GM13976 (cell line): ENCODE data around the gene DOCK7.
"Not testable (repeated sequence)": the region's sequence is repeated elsewhere in the genome, so short reads cannot be mapped to it uniquely, and the experiment has no call there.

Experiments
- DNase-seq: peaks from one replicate; pipeline ENCODE4 v3.0.0; 2012; ENCODE audit warnings: low spot score
- in situ Hi-C: fragments of 300-500 bp; cut with MboI; formaldehyde crosslinking; loops from one replicate; pipeline ENCODE4 v1.12.0; 2022; ENCODE audit warnings: low sequenced_read_pairs, mixed read lengths, inconsistent platforms; ENCODE audit not compliant: unreplicated experiment
- TF ChIP-seq, protein P1 (sequence below): IDR thresholded peaks from 2 replicates; pipeline ENCODE4 v1.5.1; 2012; ENCODE audit warnings: borderline replicate concordance, mild to moderate bottlenecking; ENCODE audit not compliant: insufficient read depth; ENCODE audit errors: extremely low read depth, missing control alignments, control extremely low read depth

The DOCK7 gene

DNA sequence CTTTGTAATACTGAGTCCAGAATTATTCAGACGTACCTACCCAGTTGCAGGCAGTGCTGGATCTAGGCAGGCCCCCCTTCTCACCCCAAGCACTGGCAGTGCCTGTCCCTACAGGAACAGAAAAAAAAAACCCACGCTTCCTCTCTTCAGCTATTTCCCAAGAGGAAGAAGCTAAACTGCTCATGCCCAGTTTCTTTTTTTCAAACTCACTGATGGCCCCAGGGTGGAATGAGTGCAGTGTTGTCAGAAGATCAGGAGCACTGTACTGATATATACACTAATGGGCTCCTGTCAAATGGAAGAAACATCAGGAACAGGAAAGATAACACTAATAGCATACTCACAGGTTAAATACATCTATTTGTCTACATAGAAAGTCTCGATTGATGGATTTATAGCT, 28.2 kb upstream of the DOCK7 start:
- DNase-seq, result no peak
- TF ChIP-seq, protein P1, sequence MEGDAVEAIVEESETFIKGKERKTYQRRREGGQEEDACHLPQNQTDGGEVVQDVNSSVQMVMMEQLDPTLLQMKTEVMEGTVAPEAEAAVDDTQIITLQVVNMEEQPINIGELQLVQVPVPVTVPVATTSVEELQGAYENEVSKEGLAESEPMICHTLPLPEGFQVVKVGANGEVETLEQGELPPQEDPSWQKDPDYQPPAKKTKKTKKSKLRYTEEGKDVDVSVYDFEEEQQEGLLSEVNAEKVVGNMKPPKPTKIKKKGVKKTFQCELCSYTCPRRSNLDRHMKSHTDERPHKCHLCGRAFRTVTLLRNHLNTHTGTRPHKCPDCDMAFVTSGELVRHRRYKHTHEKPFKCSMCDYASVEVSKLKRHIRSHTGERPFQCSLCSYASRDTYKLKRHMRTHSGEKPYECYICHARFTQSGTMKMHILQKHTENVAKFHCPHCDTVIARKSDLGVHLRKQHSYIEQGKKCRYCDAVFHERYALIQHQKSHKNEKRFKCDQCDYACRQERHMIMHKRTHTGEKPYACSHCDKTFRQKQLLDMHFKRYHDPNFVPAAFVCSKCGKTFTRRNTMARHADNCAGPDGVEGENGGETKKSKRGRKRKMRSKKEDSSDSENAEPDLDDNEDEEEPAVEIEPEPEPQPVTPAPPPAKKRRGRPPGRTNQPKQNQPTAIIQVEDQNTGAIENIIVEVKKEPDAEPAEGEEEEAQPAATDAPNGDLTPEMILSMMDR, result no peak
- in situ Hi-C loops, result no loop called here

- in situ Hi-C loops, result no loop called here
- TF ChIP-seq, protein P1, result no peak
- DNase-seq, result no peak
Observed at GRCh38 chr1:62712336-62713243, 24.4 kb upstream of the DOCK7 start.

- TF ChIP-seq, protein P1, result no peak
- no peak for DNase-seq
- in situ Hi-C loops, result no loop called here
Observed at GRCh38 chr1:62707744-62708120, 19.5 kb upstream of the DOCK7 start.

- no peak for DNase-seq
- in situ Hi-C loops, result no loop called here
- TF ChIP-seq, protein P1, result no peak
Observed at GRCh38 chr1:62706985-62707743, 19.0 kb upstream of the DOCK7 start.

GRCh38 chr1:62698161-62698560, 10.0 kb upstream of the DOCK7 start:
- DNase-seq, in situ Hi-C loops: not testable (repeated sequence)

DNA sequence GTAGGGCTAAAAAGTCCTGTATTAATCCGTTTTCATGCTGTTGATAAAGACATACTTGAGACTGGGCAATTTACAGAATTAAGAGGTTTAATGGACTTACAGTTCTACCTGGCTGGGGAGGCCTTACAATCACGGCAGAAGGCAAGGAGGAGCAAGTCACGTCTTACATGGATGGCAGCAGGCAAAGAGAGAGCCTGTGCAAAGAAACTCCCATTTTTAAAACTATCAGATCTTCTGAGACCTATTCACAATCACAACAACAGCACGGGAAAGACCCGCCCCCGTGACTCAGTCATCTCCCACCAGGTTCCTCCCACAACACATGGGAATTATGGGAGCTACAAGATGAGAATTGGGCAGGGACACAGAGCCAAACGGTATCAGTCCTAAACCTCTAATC, 6.3 kb upstream of the DOCK7 start:
- in situ Hi-C loops, DNase-seq: not testable (repeated sequence)

DNA sequence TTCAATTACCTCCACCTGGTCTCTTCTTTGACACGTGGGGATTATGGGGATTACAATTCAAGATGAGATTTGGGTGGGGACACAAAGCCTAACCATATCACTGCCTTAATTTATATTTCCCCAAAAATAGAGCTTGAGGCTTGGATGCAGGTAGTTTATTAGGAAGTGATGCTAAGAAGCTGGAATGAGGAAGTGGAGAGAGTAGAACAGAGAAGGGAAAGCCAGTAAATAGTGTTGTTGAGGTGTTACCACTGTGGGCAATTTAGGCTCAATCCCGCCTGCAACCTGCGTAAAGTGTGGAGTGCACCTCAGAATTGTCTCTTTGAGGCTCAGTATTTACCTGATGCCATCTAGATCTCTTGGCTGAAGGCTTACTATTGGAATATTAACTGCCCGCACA, 4.9 kb upstream of the DOCK7 start:
- no peak for DNase-seq
- in situ Hi-C loops, result no loop called here
- TF ChIP-seq, protein P1, result no peak
